GM18858 (cell line): ENCODE results near the gene ADH5.
"Not testable (repeated sequence)": the region's sequence is repeated elsewhere in the genome, so short reads cannot be mapped to it uniquely, and the experiment has no call there.

Source experiments
- ATAC-seq: cut with Tn5 transposase; IDR thresholded peaks from one replicate; pipeline ENCODE4 v1.9.1; 2021; ENCODE audit not compliant: unreplicated experiment

ADH5 gene

DNA sequence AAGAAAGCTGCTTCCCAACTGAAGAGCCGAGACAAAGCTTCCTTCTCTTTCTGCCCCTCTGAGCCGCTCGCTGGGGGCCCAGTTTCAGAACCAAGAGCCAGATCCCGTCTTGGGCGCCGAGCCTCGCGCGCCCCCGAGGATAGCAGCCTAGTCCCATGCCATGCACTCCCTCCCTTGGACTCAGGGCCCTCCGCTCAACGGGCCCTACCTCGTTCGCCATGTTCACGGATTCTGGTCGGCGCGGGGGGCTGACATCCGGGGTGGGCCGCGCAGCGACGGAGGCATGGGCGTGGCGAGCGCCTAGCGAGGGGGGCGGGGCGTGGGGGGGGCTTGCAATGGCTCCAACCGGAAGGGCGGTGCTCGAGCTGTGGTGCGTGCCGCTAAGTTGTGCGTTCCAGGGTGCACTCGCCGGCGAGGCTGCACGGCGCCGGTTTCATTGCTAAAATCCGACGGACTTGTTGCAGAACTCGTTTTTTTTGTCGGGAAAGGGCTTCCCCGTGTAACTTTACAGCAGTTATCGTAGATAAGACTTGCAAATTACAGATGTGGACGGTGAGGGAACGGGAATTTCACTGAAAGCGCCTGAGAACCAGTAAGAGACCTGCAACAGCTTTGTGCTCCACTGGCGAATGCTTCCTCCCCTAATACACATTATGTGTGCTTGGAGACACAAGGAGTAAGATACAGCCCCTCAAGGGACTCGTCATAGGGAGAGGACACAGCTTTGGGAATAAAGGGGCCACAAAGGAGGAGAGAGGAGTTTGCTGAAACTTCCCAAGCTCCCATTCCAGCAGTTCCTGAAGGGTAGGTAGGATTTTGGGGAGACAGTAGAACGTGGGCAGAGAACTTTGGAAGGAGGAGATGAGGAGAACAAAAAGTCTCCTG lies at the start of gene ADH5:
Gene ADH5 (minus strand): TSS at position 308 of the 885 bp plus-strand sequence. CDS start 88 bp downstream, at position 220.
- ATAC-seq = peak; percentile 77

DNA sequence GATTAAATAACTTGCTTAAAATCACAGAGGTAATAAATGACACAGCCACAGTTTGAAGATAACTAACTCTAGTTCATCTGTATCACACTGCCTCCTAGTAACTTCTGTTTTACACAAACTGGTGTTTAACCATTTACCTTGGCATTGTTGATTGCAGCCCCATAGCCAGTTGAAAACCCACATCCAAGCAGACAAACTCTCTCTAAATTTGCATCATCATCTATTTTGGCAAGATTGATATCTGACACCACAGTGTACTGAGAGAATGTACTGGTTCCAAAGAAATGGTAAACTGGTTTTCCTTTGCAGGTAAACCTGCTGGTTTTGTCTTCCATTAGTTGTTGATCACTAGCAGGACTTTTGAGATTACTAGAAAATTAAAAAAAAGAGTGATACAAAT lies 47.7 kb upstream of the ADH5 start:
- ATAC-seq = no peak

DNA sequence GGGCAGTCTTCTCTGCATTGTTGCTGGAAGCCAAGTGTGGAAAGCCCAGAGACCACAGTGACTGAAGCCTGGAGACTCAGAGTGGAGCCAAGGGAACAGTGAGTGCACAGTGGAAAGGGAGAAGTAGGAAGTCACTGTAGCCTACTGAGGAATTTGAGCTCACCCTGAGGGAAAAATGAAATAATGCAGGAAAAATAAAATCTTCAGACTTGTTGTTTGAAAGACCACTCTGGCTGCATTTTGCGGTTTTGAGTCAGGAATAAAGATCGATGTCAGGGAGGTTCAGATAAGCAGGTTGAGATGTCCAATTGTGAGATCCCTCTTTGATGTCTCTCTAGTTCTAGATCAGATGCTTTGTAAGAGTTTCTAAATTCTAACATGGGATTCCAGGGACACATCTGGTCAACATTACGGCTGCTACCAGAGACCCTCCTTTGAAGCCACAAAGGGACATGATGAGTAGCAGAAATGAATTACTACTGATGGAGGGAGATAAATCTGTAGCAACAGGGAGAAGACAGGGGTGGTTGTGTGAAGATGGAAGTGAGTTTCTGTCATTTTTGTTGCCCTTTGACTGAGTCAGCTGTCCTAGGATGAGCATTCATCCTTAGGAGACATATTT lies 47.1 kb upstream of the ADH5 start:
- ATAC-seq = no peak

DNA sequence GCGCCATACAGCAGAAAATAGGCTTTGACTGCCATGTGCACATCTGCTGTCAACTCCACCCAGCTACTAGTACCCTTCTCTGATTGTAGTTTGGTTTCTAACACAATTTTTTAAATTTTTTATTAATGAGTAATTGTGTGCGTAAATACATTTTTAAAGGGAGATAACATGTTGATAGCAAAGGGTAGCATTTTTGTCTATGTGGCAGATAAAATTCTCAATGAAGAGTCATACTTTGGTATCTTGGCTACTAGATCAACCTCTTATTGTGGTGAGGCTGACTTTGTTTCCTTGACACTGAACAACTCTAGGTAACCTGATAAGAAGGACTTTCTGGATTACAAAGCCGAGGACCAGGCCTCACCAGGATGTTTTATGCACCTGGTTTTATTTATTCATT lies 46.0 kb upstream of the ADH5 start:
- no peak for ATAC-seq

DNA sequence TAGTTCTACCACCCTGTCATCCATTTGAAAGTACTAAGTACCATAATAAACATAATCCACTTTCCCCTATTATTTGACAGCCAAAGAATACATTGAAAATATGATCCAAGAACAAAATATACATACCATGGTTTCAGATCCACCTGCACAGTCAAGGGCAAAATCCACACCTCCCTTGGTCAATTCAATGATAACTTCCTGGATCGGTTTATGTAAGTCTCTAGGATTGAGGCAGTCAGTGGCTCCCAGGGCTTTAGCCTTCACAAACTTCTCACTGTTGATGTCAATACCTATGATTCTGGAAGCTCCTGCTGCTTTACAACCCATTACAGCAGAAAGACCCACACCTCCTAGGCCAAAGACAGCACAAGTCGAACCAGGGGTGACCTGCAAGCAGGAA lies 42.8 kb upstream of the ADH5 start:
- no peak for ATAC-seq

DNA sequence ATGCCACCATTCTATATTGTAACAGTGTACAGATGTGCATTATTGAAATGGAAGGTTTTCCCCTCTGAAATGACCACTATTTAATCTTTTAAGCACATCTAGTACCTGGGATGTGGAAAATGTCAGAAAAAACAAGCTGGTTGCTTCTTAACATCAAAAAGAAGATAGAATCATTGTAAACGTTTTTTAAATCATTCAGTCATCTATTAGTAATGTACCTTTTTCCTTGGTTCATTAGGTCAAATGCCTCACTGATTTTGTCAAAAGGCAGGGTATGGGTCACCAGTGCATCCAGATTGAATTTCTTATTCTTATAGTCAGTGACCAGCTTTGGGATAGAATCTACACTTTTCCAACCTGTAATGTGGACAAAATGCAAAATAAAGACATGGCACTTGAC lies 37.8 kb upstream of the ADH5 start:
- no peak for ATAC-seq

DNA sequence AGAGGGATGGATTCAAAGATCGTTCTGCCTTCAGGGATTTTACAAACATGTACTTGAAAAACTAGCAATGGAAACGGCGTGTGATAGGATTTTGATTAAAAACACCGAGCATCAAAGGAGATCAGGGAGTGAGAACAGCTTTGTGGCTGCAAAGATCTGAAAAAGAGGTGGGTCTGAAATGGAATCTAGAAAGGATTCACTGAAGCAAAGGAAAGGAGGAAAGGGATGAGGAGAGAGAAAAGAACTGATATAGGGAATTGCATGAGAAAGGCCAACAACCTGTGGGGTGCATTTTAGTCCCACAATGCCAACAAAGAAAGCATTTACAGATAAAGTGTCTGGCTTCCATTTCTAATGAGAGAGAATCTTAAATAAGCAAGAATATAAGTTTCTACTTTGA lies 32.4 kb upstream of the ADH5 start:
- ATAC-seq = no peak

DNA sequence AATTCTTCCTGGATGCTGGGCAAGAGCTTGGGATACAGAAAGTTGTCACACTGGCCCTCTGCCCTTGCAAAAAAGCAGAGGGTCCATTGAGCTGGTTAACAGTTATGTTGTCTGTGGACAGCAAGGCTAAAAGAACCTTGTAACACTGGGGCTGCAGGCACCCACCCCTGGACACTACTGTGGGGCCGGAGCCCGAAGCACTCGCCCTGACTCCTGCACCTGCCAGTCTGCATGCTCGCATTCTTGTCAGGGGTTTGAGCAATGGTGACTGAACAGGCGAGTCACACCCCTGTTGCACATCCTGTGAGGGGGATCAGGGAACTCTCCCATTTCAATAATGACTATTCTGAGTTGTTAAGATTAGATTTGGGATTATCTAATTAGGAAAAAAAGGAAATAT lies 31.9 kb upstream of the ADH5 start:
- no peak for ATAC-seq

DNA sequence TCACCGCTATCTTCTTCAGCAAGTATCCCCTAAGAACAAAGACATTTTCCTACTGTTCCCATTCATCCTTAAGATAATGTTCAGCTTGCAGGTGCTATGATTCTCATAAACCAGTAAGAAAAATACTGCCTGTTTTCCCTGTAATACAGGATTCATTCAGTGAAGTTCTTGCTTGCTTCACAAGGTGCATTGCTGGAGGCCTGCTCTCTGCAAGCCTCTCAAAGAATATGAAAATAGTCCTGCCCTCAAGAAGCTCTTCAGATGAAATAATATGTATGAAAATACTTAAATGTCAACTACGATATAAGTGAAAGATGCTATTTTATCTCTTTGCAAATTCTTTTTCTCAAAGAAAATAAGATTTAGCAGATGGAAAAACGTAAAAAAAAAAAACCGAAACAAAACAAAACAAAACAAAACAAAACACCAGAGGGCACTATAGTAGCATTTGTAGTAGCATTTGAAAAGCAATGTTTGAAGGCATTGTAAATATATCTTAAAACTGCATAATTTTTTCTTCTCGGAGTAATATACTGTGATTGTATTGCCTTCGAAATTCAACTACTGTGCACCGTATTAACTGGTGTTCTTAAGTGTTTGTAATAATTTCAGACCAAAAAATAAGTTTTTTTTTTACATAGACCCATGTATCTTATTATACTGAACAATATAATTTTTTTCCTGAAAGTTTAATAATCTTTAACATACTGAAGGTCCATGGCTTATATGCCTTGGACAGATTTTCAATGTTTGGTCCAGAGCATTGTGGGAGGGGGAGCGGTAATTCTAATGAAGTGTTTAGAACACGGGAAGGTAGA lies 29.5 kb upstream of the ADH5 start:
- no peak for ATAC-seq

DNA sequence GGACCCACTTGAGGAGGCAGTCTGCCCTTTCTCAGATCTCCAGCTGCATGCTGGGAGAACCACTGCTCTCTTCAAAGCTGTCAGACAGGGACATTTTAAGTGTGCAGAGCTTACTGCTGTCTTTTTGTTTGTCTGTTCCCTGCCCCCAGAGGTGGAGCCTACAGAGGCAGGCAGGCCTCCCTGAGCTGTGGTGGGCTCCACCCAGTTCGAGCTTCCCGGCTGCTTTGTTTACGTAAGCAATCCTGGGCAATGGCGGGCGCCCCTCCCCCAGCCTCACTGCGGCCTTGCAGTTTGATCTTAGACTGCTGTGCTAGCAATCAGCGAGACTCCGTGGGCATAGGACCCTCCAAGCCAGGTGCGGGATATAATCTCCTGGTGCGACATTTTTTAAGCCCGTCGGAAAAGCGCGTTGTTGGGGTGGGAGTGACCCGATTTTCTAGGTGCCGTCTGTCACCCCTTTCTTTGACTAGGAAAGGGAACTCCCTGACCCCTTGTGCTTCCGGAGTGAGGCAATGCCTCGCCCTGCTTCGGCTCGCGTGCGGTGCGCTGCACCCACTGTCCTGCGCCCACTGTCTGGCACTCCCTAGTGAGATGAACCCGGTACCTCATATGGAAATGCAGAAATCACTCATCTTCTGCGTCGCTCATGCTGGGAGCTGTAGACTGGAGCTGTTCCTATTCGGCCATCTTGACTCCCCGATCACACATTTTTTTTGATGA lies 28.7 kb upstream of the ADH5 start:
- not testable (repeated sequence) for ATAC-seq

DNA sequence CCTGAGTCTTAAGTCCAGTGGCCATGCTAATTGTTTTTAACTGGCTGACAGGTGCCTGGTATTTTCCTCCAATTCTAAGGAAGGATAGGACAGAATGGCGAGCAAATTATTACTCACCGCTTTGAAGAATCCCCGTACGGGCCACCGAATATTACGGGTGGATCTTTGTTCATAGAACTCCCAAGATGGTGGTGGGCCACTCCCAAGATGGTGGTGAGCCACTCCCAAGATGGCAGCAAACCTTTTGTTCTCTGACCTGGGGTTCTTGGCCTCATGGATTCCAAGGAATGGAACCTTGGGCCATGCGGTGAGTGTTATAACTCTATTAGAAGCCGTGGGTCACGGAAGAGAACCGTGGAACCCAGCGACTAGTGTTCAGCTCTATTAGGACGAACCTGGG lies 20.7 kb upstream of the ADH5 start:
- not testable (repeated sequence) for ATAC-seq

DNA sequence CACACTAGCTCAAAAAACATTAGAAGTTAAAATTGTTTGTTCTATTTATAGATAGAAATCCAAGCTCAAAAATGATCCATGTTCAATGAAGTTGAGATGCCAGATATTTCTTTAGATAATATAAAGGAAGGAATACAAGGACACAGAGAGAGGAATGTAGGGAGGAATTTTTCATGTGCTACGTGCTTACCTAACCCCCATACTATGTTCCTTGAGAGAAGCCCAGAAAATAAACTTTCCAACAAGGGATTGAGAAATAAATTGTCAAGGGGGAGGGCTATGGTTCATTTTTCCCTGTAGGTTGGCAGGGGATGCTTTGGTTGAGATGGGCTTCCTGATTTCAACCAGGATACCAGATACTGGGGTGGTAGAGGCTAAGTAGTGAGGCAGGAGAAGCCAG lies 15.6 kb upstream of the ADH5 start:
- ATAC-seq = no peak

DNA sequence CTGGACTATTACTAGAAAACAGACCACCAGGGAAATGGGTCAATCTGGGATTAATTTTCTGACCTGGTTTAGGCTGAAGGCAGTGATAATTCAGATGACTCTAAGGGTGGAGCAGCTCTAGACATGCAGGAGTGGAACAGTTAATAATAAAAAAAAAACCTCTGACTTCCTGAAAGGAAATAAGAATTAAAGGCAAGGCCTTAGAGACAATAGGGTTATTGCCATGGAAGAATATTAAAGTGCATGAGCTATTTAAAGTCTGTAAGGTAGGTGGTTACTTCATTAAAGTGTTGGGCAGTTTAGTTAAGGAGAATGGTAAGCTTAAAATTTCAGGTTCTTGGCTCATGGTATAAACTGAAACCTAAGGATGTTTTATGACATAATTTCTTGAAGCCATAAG lies 14.6 kb upstream of the ADH5 start:
- no peak for ATAC-seq

DNA sequence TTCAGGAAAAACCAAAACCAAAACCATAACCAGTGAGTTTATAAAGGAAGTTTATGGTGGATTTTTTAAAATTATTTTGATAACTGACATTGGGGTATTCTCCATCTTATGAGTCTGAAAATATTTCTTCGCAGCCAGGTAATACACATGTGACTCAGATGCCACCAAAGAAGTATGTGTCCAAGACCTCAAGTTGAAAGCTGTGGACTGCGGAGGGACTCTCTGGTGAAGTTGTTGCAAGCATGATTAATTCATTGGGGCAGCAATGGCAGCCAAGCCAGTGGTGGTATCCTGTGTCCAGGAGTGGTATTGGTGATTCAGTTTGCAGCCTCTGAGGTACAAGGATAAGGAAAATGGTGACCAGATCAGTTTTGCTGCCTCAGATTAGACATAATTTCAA lies 14.0 kb upstream of the ADH5 start:
- ATAC-seq = no peak

DNA sequence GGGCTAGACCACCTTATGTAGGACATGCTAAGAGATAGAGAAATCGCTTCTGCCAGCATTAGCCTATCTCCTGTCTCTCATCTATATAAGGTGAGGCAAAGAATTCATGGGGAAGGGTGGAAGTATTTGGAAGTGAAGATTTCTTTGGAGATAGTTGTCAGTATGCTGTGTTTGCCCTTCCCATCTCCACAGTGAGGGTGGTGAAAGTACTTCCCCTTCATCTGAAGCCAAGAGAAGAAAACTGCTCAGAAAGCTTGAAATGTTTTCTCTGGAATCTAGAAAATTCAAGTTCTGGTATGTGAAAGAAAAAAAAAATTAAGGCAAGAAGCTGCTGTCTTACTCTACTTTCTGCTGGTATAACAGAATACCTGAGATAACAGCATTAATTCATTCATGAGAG lies 12.3 kb upstream of the ADH5 start:
- no peak for ATAC-seq

DNA sequence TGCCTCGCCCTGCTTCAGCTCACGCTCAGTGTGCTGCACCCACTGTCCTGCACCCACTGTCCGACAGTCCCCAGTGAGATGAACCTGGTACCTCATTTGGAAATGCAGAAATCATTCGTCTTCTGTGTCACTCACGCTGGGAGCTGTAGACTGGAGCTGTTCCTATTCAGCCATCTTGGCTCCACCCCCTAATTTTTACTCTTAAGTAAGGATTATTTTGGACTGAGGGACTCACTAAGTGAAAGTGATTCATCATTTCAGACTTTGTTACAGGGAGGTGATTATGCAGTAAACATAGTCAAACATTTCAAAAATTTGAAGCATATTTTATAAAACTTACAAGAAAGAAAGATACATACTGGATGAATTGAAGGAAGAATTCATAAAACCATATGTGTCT lies 11.2 kb upstream of the ADH5 start:
- not testable (repeated sequence) for ATAC-seq

DNA sequence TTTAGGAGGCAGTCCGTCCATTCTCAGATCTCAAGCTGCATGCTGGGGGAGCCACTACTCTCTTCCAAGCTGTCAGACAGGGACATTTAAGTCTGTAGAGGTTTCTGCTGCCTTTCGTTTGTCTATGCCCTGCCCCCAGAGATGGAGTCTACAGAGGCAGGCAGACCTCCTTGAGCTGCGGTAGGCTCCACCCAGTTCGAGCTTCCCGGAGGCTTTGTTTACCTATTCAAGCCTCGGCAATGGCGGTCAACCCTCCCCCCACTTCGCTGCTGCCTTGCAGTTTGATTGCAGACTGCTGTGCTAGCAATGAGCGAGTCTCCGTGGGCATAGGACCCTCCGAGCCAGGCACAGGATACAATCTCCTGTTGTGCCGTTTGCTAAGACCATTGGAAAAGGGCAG lies 10.7 kb upstream of the ADH5 start:
- ATAC-seq = no peak

DNA sequence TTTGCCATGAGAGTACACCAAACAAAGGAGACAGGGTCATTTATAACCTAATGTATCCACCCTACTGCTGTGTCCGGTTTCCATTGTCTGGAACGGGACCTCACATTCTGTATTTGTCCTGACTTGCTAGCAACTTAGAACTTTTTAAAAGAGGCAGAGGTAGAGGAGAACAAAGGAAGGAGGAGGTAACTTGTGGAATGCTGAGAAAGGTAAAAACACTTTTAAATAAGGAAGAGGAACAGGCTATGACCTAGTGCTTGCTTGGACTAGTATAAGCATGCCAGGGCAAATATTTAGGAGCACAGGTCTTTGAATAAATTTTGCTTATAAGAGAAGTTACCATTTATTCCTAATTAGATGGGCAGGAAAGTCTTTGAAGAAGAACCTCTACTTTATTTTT lies 3.3 kb upstream of the ADH5 start:
- not testable (repeated sequence) for ATAC-seq

DNA sequence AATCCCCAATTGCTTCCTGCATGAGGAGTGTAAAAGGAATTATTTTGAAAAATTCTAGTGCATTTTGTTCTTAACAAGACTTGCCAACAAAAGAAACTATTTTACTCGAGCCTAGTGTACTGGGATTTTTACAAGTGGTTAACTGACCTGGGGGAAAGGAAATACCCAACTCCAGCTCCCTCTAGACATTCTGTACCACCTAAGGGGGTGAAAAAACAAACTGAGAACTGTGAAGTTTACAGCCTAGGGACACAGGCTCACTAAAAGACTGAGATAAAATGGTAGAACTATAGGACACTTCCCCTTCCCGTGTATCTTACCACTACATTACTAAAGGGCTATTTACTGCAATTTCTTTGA lies 2.6 kb upstream of the ADH5 start:
- no peak for ATAC-seq

DNA sequence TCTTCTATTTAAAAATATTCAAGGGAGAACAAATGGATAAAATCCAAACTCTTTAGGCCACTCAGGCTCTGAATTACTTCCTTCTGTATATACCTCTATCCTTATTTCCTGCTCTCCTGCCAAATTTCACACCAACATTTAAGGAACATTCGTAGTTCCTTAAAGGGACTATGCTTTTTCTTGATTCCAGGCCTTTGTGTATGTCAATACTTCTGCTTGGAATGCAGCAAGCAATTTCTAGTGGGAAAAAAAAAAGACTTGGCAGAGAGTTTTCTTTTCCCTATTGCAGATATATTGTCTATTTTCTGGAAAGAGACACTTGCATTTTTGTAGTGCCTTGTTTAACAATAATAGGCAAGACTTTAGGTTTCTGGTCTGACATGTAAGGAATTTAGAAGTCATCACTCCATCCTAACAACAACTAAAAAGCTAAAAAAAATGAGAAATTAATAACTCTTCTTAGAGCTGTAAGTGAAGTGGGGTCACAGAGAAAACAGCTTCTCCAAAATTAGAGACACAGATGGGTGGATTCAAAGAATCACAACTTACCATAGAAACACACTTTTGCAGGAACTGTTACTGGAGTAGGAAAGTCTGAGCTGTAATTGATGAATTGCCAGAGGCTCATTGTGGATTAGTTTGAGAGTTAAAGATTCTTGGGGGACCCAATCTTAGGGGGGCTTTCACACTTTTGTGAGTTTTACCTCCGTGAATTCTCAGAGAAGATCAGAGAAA lies 2.1 kb upstream of the ADH5 start:
- ATAC-seq = no peak
